Right lobe of liver (tissue), 4 donors: Measurements from ENCODE around the gene HCLS1.

ENCODE experiments used
- POLR2A ChIP-seq: fragments of 450-650 bp; IDR thresholded peaks from one replicate; pipeline ENCODE4 v1.6.1; 2017; ENCODE audit warnings: antibody characterized with exemption, mild to moderate bottlenecking
- TF ChIP-seq, protein P1 (sequence below), 4 donors: fragments of 200-600 bp in 3 of 4; fragments of 450-650 bp in 1 of 4; IDR thresholded peaks; one replicate each; pipeline versions ENCODE4 v1.5.1 to v1.8.0; 2016 to 2022; ENCODE audit warnings: antibody characterized with exemption in 4 of 4, mild to moderate bottlenecking in 2 of 4
- donor health status: DM: no; HTN: no; CAD: no.
- donor health status: DM: no; HTN: no; CAD: no.
- donor health status: DM: no; HTN: yes; CAD: no.

DNA sequence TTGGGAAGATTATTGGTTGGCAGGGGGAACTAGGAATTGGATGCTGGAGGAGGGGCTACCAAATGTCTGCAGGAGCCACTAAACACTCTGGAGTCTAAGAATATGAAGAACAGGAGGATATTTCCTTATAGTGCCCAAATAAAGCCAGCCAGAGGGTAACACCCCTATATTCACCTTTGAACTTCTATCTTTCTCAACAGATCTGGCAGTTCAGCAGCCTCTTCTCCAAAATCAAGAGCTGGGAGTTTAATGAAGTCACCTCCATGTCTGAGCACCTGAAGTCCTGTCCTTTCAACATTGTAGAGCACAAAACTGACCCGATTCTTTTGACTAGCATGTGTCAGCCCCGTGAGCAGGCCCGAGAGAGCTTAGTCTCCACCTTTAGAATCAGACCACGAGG lies 34.2 kb downstream of the HCLS1 start:
- TF ChIP-seq, protein P1, sequence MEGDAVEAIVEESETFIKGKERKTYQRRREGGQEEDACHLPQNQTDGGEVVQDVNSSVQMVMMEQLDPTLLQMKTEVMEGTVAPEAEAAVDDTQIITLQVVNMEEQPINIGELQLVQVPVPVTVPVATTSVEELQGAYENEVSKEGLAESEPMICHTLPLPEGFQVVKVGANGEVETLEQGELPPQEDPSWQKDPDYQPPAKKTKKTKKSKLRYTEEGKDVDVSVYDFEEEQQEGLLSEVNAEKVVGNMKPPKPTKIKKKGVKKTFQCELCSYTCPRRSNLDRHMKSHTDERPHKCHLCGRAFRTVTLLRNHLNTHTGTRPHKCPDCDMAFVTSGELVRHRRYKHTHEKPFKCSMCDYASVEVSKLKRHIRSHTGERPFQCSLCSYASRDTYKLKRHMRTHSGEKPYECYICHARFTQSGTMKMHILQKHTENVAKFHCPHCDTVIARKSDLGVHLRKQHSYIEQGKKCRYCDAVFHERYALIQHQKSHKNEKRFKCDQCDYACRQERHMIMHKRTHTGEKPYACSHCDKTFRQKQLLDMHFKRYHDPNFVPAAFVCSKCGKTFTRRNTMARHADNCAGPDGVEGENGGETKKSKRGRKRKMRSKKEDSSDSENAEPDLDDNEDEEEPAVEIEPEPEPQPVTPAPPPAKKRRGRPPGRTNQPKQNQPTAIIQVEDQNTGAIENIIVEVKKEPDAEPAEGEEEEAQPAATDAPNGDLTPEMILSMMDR (IDR thresholded peaks at IDR 0.05) = no peak
- no peak for TF ChIP-seq POLR2A
